Liver (tissue), 3 donors: ENCODE measurements around the gene RALB.

ENCODE experiments used
- CTCF ChIP-seq: fragments of 150-350 bp; IDR thresholded peaks from 2 replicates; pipeline ENCODE4 v1.5.1; 2017; ENCODE audit warnings: improper control_type of control experiment, low read depth, low read length; ENCODE audit not compliant: missing input control
- HNF4G ChIP-seq: IDR thresholded peaks from 2 replicates; pipeline ENCODE4 v1.6.1; 2016; ENCODE audit warnings: antibody characterized with exemption
- MAX ChIP-seq: IDR thresholded peaks from 2 replicates; pipeline ENCODE4 v1.6.1; 2016; ENCODE audit warnings: antibody characterized with exemption
- RAD21 ChIP-seq, 2 donors: IDR thresholded peaks; 2 replicates each; pipeline ENCODE4 v1.6.1; 2016; ENCODE audit warnings: antibody characterized with exemption in 2 of 2, mild to moderate bottlenecking in 2 of 2
- TAF1 ChIP-seq: conservative IDR thresholded peaks from 2 replicates; pipeline ENCODE4 v1.6.1; 2016; ENCODE audit warnings: antibody characterized with exemption, mild to moderate bottlenecking
- TF ChIP-seq, protein P1 (sequence below): IDR thresholded peaks from 2 replicates; pipeline ENCODE4 v1.6.1; 2016; ENCODE audit warnings: antibody characterized with exemption
- donor health status: healthy.
- donor health status: healthy.

DNA sequence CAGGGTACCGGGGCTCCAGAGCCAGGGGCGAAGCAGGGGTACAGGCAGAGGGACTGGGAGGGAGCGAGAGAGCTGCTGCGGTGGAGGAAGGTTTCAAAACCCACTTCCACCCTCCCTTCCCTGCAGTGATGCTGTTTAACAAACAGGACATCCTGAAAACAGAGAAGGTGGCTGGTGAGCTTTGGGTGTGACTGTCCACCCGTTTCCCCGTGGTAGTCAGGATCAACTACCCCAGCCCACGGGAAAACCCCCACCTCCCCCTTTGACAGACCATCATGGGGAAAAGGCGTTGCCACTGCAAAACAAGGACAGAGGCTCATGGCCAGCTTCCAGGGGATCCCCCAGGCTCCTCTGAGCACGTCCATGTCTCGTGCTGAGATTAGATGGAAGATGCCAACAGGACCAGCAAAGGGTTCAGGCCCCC is 42.4 kb upstream of the RALB start:
- no peak for TF ChIP-seq CTCF
- no peak for TF ChIP-seq TAF1
- no peak for TF ChIP-seq HNF4G
- no peak for TF ChIP-seq MAX
- TF ChIP-seq, protein P1, sequence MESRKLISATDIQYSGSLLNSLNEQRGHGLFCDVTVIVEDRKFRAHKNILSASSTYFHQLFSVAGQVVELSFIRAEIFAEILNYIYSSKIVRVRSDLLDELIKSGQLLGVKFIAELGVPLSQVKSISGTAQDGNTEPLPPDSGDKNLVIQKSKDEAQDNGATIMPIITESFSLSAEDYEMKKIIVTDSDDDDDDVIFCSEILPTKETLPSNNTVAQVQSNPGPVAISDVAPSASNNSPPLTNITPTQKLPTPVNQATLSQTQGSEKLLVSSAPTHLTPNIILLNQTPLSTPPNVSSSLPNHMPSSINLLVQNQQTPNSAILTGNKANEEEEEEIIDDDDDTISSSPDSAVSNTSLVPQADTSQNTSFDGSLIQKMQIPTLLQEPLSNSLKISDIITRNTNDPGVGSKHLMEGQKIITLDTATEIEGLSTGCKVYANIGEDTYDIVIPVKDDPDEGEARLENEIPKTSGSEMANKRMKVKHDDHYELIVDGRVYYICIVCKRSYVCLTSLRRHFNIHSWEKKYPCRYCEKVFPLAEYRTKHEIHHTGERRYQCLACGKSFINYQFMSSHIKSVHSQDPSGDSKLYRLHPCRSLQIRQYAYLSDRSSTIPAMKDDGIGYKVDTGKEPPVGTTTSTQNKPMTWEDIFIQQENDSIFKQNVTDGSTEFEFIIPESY: no peak
- no peak for TF ChIP-seq RAD21 (IDR thresholded peaks at IDR 0.05)
